HepG2 (cell line): ENCODE measurements around the gene PHF10. TPM values are rescaled to one million over a fixed set of nuclear protein-coding genes. Genes with fewer than 3 reads are reported as not detected.

Source experiments
- ETV5 ChIP-seq: IDR thresholded peaks from 2 replicates; pipeline ENCODE4 v1.6.1; 2018; ENCODE audit warnings: missing biosample characterization, missing genetic modification reagents, inconsistent platforms, borderline replicate concordance
- ISX ChIP-seq: sonication (generic); formaldehyde crosslinking; conservative IDR thresholded peaks from 2 replicates; pipeline ENCODE4 v1.5.0; 2020; ENCODE audit warnings: missing genetic modification reagents
- MBNL3 ChIP-seq: fragments of 250-450 bp; sonication (Bioruptor Pico); conservative IDR thresholded peaks from 2 replicates; pipeline ENCODE4 v1.8.0; 2022; ENCODE audit warnings: mild to moderate bottlenecking, inconsistent platforms
- MIER2 ChIP-seq: IDR thresholded peaks from 2 replicates; pipeline ENCODE4 v1.6.1; 2016; ENCODE audit warnings: missing biosample characterization, missing genetic modification reagents
- MTA1 ChIP-seq: sonication (generic); formaldehyde crosslinking; IDR thresholded peaks from 2 replicates; pipeline ENCODE4 v1.4.0; 2020; ENCODE audit warnings: missing genetic modification reagents, mild to moderate bottlenecking, borderline replicate concordance
- THAP8 ChIP-seq: sonication (generic); formaldehyde crosslinking; IDR thresholded peaks from 2 replicates; pipeline ENCODE4 v1.5.1; 2020; ENCODE audit warnings: missing genetic modification reagents, mild to moderate bottlenecking, borderline replicate concordance
- YEATS2 ChIP-seq: sonication (generic); formaldehyde crosslinking; IDR thresholded peaks from 2 replicates; pipeline ENCODE4 v1.4.0; 2020; ENCODE audit warnings: missing genetic modification reagents, borderline replicate concordance
- YEATS4 ChIP-seq: sonication (generic); formaldehyde crosslinking; IDR thresholded peaks from 2 replicates; pipeline ENCODE4 v1.4.0; 2020; ENCODE audit warnings: missing genetic modification reagents, borderline replicate concordance
- ZNF234 ChIP-seq: sonication (generic); formaldehyde crosslinking; conservative IDR thresholded peaks from 2 replicates; pipeline ENCODE4 v1.5.1; 2020; ENCODE audit warnings: mild to moderate bottlenecking, missing genetic modification reagents
- ZNF496 ChIP-seq: sonication (generic); formaldehyde crosslinking; IDR thresholded peaks from 2 replicates; pipeline ENCODE4 v1.8.1; 2023; ENCODE audit warnings: mild to moderate bottlenecking, moderate library complexity, missing genetic modification reagents; ENCODE audit not compliant: insufficient replicate concordance
- ZNF709 ChIP-seq: sonication (generic); formaldehyde crosslinking; IDR thresholded peaks from 2 replicates; pipeline ENCODE4 v1.5.0; 2020; ENCODE audit warnings: mild to moderate bottlenecking, missing genetic modification reagents
- ZNF776 ChIP-seq: sonication (generic); formaldehyde crosslinking; IDR thresholded peaks from 2 replicates; pipeline ENCODE4 v1.4.0; 2020; ENCODE audit warnings: mild to moderate bottlenecking, missing genetic modification reagents
- polyA plus RNA-seq, 8 experiments: library from polyadenylated mRNA; depleted of rRNA in 3 of 8; stranded (reverse) in 7 of 8; unstranded in 1 of 8; fragments of >200 nt; fragmentation: Illumina TruSeq in 4 of 8; extraction: Trizol in 4 of 8; gene quantifications; 2 replicates each; pipeline versions ENCODE4 v1.2.1 to v1.2.3, GENCODE V29; 2011 to 2016; ENCODE audit warnings: low read depth in 4 of 8, missing spikeins in 1 of 8, mixed read lengths in 1 of 8; ENCODE audit not compliant: insufficient read depth in 1 of 8
- total RNA-seq, 5 experiments: library from RNA; depleted of rRNA; stranded (reverse); fragments of >200 nt; fragmentation: Illumina TruSeq; extraction: Trizol; gene quantifications; 2 replicates each; pipeline ENCODE4 v1.2.3, GENCODE V29; 2016; ENCODE audit warnings: low read depth in 1 of 5
- TF ChIP-seq, protein P1 (sequence below): sonication (generic); formaldehyde crosslinking; IDR thresholded peaks from 2 replicates; pipeline ENCODE4; 2020; ENCODE audit warnings: missing genetic modification reagents, mild to moderate bottlenecking, borderline replicate concordance
- TF ChIP-seq, protein P2 (sequence below): sonication (generic); formaldehyde crosslinking; conservative IDR thresholded peaks from 2 replicates; pipeline ENCODE4 v1.4.0; 2020; ENCODE audit warnings: missing genetic modification reagents
- TF ChIP-seq, protein P3 (sequence below): fragments of 450-650 bp; IDR thresholded peaks from 2 replicates; pipeline ENCODE4 v1.6.1; 2017
- TF ChIP-seq, protein P4 (sequence below): IDR thresholded peaks from 2 replicates; pipeline ENCODE4 v1.6.1; 2018; ENCODE audit warnings: missing genetic modification reagents, mild to moderate bottlenecking, missing compliant biosample characterization
- TF ChIP-seq, protein P5 (sequence below): sonication (generic); formaldehyde crosslinking; IDR thresholded peaks from 2 replicates; pipeline ENCODE4 v1.8.1; 2023; ENCODE audit warnings: missing genetic modification reagents, inconsistent platforms, borderline replicate concordance

The PHF10 gene
- total and polyA plus RNA-seq, 2 of the 13 experiments (the other 11 are each of a cell fraction or from before 2014, with no cell fraction given): 42.1 to 84.1 TPM

DNA sequence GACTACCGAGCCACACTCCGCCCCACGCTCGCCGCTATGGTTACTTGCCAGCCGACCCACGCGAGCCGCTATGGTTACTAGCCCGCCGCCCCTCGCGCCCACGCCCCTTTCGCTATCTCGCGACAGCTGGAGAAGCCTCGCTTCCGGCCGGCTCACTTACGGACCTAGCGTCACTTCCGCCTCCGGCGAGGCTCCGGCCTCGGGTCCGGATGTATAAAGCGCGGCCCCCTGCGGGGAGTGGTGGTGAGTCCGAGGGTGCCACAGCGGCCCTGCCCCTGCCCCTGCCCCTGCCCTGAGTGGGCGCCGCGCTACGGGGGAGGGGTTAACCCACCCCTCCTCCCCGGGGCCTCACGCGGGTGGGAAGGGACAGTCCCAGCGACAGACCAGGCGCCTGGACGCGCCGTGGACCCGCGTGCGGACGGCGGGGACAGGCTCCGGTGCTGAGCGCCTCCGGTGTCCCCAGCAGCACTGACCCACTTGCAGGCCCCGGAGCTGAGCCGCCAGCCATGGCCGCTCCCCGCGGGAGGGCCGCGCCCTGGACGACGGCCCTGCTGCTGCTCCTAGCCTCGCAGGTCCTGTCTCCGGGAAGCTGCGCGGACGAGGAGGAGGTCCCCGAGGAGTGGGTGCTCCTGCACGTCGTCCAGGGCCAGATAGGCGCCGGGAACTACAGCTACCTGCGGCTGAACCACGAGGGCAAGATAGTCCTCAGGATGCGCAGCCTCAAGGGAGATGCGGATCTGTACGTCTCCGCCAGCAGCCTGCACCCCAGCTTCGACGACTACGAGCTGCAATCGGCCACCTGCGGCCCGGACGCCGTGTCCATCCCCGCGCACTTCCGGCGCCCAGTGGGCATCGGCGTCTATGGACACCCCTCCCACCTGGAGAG, 22.1 kb downstream of the PHF10 start, which contains the start of the genes C6orf120 and WDR27 (continued):
- TF ChIP-seq, protein P1, sequence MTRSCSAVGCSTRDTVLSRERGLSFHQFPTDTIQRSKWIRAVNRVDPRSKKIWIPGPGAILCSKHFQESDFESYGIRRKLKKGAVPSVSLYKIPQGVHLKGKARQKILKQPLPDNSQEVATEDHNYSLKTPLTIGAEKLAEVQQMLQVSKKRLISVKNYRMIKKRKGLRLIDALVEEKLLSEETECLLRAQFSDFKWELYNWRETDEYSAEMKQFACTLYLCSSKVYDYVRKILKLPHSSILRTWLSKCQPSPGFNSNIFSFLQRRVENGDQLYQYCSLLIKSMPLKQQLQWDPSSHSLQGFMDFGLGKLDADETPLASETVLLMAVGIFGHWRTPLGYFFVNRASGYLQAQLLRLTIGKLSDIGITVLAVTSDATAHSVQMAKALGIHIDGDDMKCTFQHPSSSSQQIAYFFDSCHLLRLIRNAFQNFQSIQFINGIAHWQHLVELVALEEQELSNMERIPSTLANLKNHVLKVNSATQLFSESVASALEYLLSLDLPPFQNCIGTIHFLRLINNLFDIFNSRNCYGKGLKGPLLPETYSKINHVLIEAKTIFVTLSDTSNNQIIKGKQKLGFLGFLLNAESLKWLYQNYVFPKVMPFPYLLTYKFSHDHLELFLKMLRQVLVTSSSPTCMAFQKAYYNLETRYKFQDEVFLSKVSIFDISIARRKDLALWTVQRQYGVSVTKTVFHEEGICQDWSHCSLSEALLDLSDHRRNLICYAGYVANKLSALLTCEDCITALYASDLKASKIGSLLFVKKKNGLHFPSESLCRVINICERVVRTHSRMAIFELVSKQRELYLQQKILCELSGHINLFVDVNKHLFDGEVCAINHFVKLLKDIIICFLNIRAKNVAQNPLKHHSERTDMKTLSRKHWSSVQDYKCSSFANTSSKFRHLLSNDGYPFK (CRISPR knock-in tag): peak; percentile 88; the same call in 1 of the 2 replicates
- peak; percentile 89 for TF ChIP-seq MTA1 (CRISPR knock-in tag)
- TF ChIP-seq, protein P2, sequence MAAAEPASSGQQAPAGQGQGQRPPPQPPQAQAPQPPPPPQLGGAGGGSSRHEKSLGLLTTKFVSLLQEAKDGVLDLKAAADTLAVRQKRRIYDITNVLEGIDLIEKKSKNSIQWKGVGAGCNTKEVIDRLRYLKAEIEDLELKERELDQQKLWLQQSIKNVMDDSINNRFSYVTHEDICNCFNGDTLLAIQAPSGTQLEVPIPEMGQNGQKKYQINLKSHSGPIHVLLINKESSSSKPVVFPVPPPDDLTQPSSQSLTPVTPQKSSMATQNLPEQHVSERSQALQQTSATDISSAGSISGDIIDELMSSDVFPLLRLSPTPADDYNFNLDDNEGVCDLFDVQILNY (CRISPR knock-in tag): no peak
- TF ChIP-seq, protein P3, sequence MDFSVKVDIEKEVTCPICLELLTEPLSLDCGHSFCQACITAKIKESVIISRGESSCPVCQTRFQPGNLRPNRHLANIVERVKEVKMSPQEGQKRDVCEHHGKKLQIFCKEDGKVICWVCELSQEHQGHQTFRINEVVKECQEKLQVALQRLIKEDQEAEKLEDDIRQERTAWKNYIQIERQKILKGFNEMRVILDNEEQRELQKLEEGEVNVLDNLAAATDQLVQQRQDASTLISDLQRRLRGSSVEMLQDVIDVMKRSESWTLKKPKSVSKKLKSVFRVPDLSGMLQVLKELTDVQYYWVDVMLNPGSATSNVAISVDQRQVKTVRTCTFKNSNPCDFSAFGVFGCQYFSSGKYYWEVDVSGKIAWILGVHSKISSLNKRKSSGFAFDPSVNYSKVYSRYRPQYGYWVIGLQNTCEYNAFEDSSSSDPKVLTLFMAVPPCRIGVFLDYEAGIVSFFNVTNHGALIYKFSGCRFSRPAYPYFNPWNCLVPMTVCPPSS: no peak
- peak; percentile 87; the same call in 1 of the 2 replicates for TF ChIP-seq ZNF776 (CRISPR knock-in tag)
- TF ChIP-seq YEATS2 (CRISPR knock-in tag): peak; percentile 99
- peak; percentile 98 for TF ChIP-seq ETV5 (CRISPR knock-in tag)
- peak; percentile 98 for TF ChIP-seq ZNF234 (CRISPR knock-in tag)
- TF ChIP-seq THAP8 (CRISPR knock-in tag): peak; percentile 97
- no peak; the same call in 1 of the 2 replicates for TF ChIP-seq ISX (CRISPR knock-in tag)
- TF ChIP-seq MBNL3 (CRISPR knock-in tag): no peak
- TF ChIP-seq, protein P4, sequence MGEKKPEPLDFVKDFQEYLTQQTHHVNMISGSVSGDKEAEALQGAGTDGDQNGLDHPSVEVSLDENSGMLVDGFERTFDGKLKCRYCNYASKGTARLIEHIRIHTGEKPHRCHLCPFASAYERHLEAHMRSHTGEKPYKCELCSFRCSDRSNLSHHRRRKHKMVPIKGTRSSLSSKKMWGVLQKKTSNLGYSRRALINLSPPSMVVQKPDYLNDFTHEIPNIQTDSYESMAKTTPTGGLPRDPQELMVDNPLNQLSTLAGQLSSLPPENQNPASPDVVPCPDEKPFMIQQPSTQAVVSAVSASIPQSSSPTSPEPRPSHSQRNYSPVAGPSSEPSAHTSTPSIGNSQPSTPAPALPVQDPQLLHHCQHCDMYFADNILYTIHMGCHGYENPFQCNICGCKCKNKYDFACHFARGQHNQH (CRISPR knock-in tag): peak; percentile 93
- TF ChIP-seq YEATS4 (CRISPR knock-in tag): peak; percentile 98
- TF ChIP-seq, protein P5, sequence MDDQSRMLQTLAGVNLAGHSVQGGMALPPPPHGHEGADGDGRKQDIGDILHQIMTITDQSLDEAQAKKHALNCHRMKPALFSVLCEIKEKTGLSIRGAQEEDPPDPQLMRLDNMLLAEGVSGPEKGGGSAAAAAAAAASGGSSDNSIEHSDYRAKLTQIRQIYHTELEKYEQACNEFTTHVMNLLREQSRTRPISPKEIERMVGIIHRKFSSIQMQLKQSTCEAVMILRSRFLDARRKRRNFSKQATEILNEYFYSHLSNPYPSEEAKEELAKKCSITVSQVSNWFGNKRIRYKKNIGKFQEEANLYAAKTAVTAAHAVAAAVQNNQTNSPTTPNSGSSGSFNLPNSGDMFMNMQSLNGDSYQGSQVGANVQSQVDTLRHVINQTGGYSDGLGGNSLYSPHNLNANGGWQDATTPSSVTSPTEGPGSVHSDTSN: 0 out of 2 replicates have a peak, but pooled peaks have one; percentile 62
- TF ChIP-seq ZNF709 (CRISPR knock-in tag): peak; percentile 94; the same call in 1 of the 2 replicates
- peak; percentile 62 for TF ChIP-seq MIER2 (CRISPR knock-in tag)
- no peak for TF ChIP-seq ZNF496 (CRISPR knock-in tag)
